Mesenchymal stem cell (in vitro differentiated cells and primary cell): ENCODE measurements around the gene AP1M2.

ENCODE experiments used
- DNase-seq: peaks from one replicate; pipeline ENCODE4 v3.0.0-alpha.2; 2013
- H2AFZ ChIP-seq: one replicate; pipeline ENCODE4 v1.6.1; 2013; ENCODE audit warnings: low read depth, mild to moderate bottlenecking, control low read depth, inconsistent platforms, low read length, moderate library complexity
- H2AK5ac ChIP-seq: 2 replicates; pipeline ENCODE4 v1.6.1; 2013; ENCODE audit warnings: low read length, moderate library complexity, mild to moderate bottlenecking, inconsistent platforms; ENCODE audit not compliant: severe bottlenecking
- H2BK120ac ChIP-seq: one replicate; pipeline ENCODE4 v1.6.1; 2013; ENCODE audit warnings: low read depth, mild to moderate bottlenecking, inconsistent platforms, low read length, moderate library complexity
- H2BK12ac ChIP-seq, 2 experiments: one replicate each; pipeline ENCODE4 v1.6.1; 2013; ENCODE audit warnings: inconsistent platforms in 2 of 2, low read length in 2 of 2, mild to moderate bottlenecking in 2 of 2, moderate library complexity in 2 of 2, control low read depth in 1 of 2
- H2BK15ac ChIP-seq: one replicate; pipeline ENCODE4 v1.6.1; 2013; ENCODE audit warnings: mild to moderate bottlenecking, low read depth, inconsistent platforms; ENCODE audit not compliant: poor library complexity, severe bottlenecking
- H2BK5ac ChIP-seq: 2 replicates; pipeline ENCODE4 v1.6.1; 2013; ENCODE audit warnings: low read depth, mild to moderate bottlenecking, low read length, control low read depth, inconsistent platforms; ENCODE audit not compliant: poor library complexity, severe bottlenecking
- H3K14ac ChIP-seq, 2 experiments: one replicate each; pipeline ENCODE4 v1.6.1; 2013; ENCODE audit warnings: inconsistent platforms in 2 of 2, low read length in 2 of 2, control low read depth in 1 of 2, mild to moderate bottlenecking in 1 of 2, moderate library complexity in 1 of 2
- H3K18ac ChIP-seq, 2 experiments: one replicate each; pipeline ENCODE4 v1.6.1; 2013; ENCODE audit warnings: inconsistent platforms in 2 of 2, low read length in 2 of 2, control low read depth in 1 of 2, low read depth in 1 of 2, mild to moderate bottlenecking in 1 of 2
- H3K23ac ChIP-seq, 2 experiments: one replicate each; pipeline ENCODE4 v1.6.1; 2013; ENCODE audit warnings: inconsistent platforms in 2 of 2, low read length in 2 of 2, mild to moderate bottlenecking in 2 of 2, moderate library complexity in 2 of 2, control low read depth in 1 of 2
- H3K27ac ChIP-seq: 2 replicates; pipeline ENCODE4 v1.5.1; 2013; ENCODE audit warnings: mild to moderate bottlenecking, moderate library complexity, low read length, control low read depth, inconsistent platforms; ENCODE audit not compliant: poor library complexity, severe bottlenecking
- H3K27me3 ChIP-seq, 2 experiments: 2 replicates each; pipeline versions ENCODE4 v1.6.1 to v1.7.0; 2013; ENCODE audit warnings: low read length in 2 of 2, mild to moderate bottlenecking in 2 of 2, moderate library complexity in 2 of 2, control low read depth in 1 of 2, inconsistent platforms in 1 of 2; ENCODE audit not compliant: control insufficient read depth in 1 of 2, insufficient read depth in 1 of 2
- H3K36me3 ChIP-seq, 2 experiments: 2 replicates each; pipeline versions ENCODE4 v1.6.1 to v1.7.0; 2013; ENCODE audit warnings: low read length in 2 of 2, control low read depth in 1 of 2, inconsistent platforms in 1 of 2, low read depth in 1 of 2, mild to moderate bottlenecking in 1 of 2; ENCODE audit not compliant: insufficient read depth in 2 of 2, control insufficient read depth in 1 of 2
- H3K4ac ChIP-seq, 2 experiments: one replicate each; pipeline ENCODE4 v1.6.1; 2013; ENCODE audit warnings: inconsistent platforms in 2 of 2, low read length in 2 of 2, mild to moderate bottlenecking in 2 of 2, moderate library complexity in 2 of 2, control low read depth in 1 of 2, low read depth in 1 of 2
- H3K4me1 ChIP-seq: 2 replicates; pipeline ENCODE4 v1.6.1; 2013; ENCODE audit warnings: low read depth, low read length, control low read depth; ENCODE audit not compliant: control insufficient read depth, insufficient read depth
- H3K4me2 ChIP-seq: 2 replicates; pipeline ENCODE4 v1.6.1; 2013; ENCODE audit warnings: low read length, mild to moderate bottlenecking, inconsistent platforms; ENCODE audit not compliant: poor library complexity, severe bottlenecking
- H3K4me3 ChIP-seq, 2 experiments: 2 replicates each; pipeline versions ENCODE4 v1.5.1 to v1.7.0; 2013; ENCODE audit warnings: low read length in 2 of 2, mild to moderate bottlenecking in 2 of 2, control low read depth in 1 of 2, low read depth in 1 of 2; ENCODE audit not compliant: insufficient read depth in 1 of 2
- H3K79me1 ChIP-seq: replicated peaks from 2 replicates; pipeline ENCODE4 v1.6.1; 2013; ENCODE audit warnings: mild to moderate bottlenecking, control low read depth, low read length, inconsistent platforms; ENCODE audit not compliant: poor library complexity, severe bottlenecking
- H3K9ac ChIP-seq: 2 replicates; pipeline ENCODE4 v1.7.0; 2013; ENCODE audit warnings: mild to moderate bottlenecking, low read length, moderate library complexity
- H3K9me3 ChIP-seq: 2 replicates; pipeline ENCODE4 v1.7.0; 2013; ENCODE audit warnings: mild to moderate bottlenecking, low read length; ENCODE audit not compliant: control insufficient read depth
- H4K8ac ChIP-seq: one replicate; pipeline ENCODE4 v1.6.1; 2013; ENCODE audit warnings: inconsistent platforms, mild to moderate bottlenecking, low read length, moderate library complexity
- H4K91ac ChIP-seq: one replicate; pipeline ENCODE4 v1.6.1; 2013; ENCODE audit warnings: mild to moderate bottlenecking, low read length, inconsistent platforms
- WGBS: methylation state at CpG from one replicate; pipeline ENCODE4 v1.1.7; 2013; ENCODE audit warnings: mixed read lengths; 5-methylcytosine and 5-hydroxymethylcytosine counted together

AP1M2 gene

GRCh38 chr19:10580979-10581631 is 6.0 kb downstream of the AP1M2 start:
- Histone ChIP-seq H3K4me2 (peak overlapping the region; percentile 51), H3K27me3 (peaks cover 5 to 19% of the 10 kb centered on the region in 2 experiments)
- WGBS, result 49% methylated on average over 31 of the region's 31 CpGs

GRCh38 chr19:10577951-10578350 is 9.2 kb downstream of the AP1M2 start:
- Histone ChIP-seq H3K4ac (no peak overlapping the region), H3K27me3 (peaks cover 0 to 7% of the 10 kb centered on the region in 2 experiments), H2BK15ac (no peak overlapping the region), H4K8ac (no peak overlapping the region), H3K23ac (no peak overlapping the region), H3K18ac (no peak overlapping the region), H2BK120ac (no peak overlapping the region), H3K9me3 (no peaks in the 10 kb centered on the region), H3K79me1 (peaks cover 6% of the 10 kb centered on the region), H2AK5ac (no peak overlapping the region), H3K14ac (no peak overlapping the region), H3K36me3 (no peaks in the 10 kb centered on the region), H3K9ac (no peak overlapping the region), H3K27ac (no peak overlapping the region), H2BK5ac (no peak overlapping the region), H4K91ac (no peak overlapping the region), H2AFZ (no peak overlapping the region), H2BK12ac (no peak overlapping the region), H3K4me1 (peaks cover 9% of the 10 kb centered on the region), H3K4me3 (no peak overlapping the region), H3K4me2 (no peak overlapping the region)
- no peak for DNase-seq
- 95% methylated on average over 6 of the region's 6 CpGs for WGBS

More at GRCh38 chr19:10580979-10581631, 6.0 kb downstream of the AP1M2 start:
- Histone ChIP-seq H4K8ac (peak overlapping the region; percentile 7), H2BK12ac (no peak overlapping the region), H3K4ac (no peak overlapping the region), H3K9me3 (no peaks in the 10 kb centered on the region), H3K4me1 (peaks cover 9% of the 10 kb centered on the region), H3K18ac (no peak overlapping the region), H3K23ac (no peak overlapping the region), H3K27ac (no peak overlapping the region), H3K36me3 (no peaks in the 10 kb centered on the region), H4K91ac (peak overlapping the region; percentile 27), H3K9ac (peak overlapping the region; percentile 63), H3K4me3 (peak overlapping the region in 1 of 2 experiments; percentile 71), H3K79me1 (no peaks in the 10 kb centered on the region), H2BK15ac (peak overlapping the region; percentile 12), H2AK5ac (no peak overlapping the region), H3K14ac (no peak overlapping the region), H2AFZ (no peak overlapping the region), H2BK5ac (no peak overlapping the region), H2BK120ac (no peak overlapping the region)
- peak; percentile 89 for DNase-seq

- Histone ChIP-seq H3K18ac (no peak overlapping the region), H3K14ac (no peak overlapping the region), H3K4me3 (no peak overlapping the region), H3K9me3 (no peaks in the 10 kb centered on the region), H4K91ac (no peak overlapping the region), H3K36me3 (no peaks in the 10 kb centered on the region), H3K4me2 (no peak overlapping the region), H3K27me3 (no peaks in the 10 kb centered on the region), H3K79me1 (peaks cover 6% of the 10 kb centered on the region), H2BK15ac (peak overlapping the region; percentile 80), H2BK12ac (no peak overlapping the region), H3K4ac (no peak overlapping the region), H3K9ac (no peak overlapping the region), H3K23ac (no peak overlapping the region), H2BK5ac (no peak overlapping the region), H2AK5ac (peak overlapping the region; percentile 35), H3K4me1 (peaks cover 10% of the 10 kb centered on the region), H2AFZ (no peak overlapping the region), H3K27ac (no peak overlapping the region), H4K8ac (no peak overlapping the region), H2BK120ac (no peak overlapping the region)
- no peak for DNase-seq
- WGBS, result 87% methylated on average over 6 of the region's 6 CpGs
Observed at GRCh38 chr19:10575011-10575716, 11.9 kb downstream of the AP1M2 start.

- H3K4me3 ChIP-seq, result no peak overlapping the region
- H3K23ac ChIP-seq, result no peak overlapping the region
- no peak overlapping the region for H2BK120ac ChIP-seq
- H2BK12ac ChIP-seq, result no peak overlapping the region
- no peak overlapping the region for H3K4me2 ChIP-seq
- no peak overlapping the region for H4K91ac ChIP-seq
- H3K9me3 ChIP-seq, result no peaks in the 10 kb centered on the region
- H3K27ac ChIP-seq, result no peak overlapping the region
- peaks cover 6% of the 10 kb centered on the region for H3K79me1 ChIP-seq
- H2AK5ac ChIP-seq, result peak overlapping the region; percentile 26
- H3K4me1 ChIP-seq, result peaks cover 11% of the 10 kb centered on the region
- 89% methylated on average over 8 of the region's 8 CpGs for WGBS
- DNase-seq, result no peak
- no peaks in the 10 kb centered on the region for H3K36me3 ChIP-seq
- no peak overlapping the region for H3K9ac ChIP-seq
- peak overlapping the region; percentile 80 for H2BK15ac ChIP-seq
- no peak overlapping the region for H3K4ac ChIP-seq
- no peak overlapping the region for H2AFZ ChIP-seq
- H2BK5ac ChIP-seq, result no peak overlapping the region
- H3K27me3 ChIP-seq, result no peaks in the 10 kb centered on the region
- no peak overlapping the region for H4K8ac ChIP-seq
- no peak overlapping the region for H3K18ac ChIP-seq
- H3K14ac ChIP-seq, result no peak overlapping the region
Observed at GRCh38 chr19:10574462-10574861, 12.7 kb downstream of the AP1M2 start.
